Measurements from ENCODE around the gene DLL1.

DNA sequence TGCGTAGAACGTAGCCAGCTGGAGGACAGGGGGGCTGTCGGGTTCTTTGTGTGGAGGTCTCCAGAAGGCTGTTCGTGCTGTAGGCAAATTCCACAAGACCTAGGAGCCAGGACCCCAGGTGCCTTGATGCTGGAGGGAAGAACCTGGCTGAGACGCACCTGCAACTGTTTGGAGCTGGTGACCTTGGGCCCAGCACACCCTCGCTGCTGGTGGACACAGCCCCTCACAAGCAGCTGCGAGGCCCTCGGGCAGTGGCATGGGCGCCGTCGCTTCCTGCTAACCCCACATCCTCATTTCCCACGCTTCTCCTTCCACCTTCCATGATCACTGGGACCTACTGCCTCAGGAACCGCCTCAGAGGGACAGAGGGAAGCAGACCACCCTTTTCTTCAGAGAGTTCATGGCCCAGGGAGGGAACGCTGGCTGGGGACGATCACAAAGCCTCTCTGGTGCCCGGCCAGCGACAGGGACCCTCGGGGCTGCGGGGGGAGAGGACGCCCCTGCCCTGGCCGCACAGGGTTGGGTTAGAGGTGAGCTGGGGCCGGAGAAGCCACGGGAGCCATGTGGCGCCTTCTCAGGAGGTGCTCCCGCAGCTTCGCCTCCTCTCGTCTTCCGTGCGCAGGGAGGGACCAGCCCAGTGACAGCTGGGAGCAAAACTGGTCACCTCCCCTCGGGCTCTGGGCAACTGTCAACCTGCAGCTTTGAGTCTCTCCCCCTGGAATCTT is 18.4 kb downstream of the DLL1 start:
- no peak for TF ChIP-seq POLR2A (IDR thresholded peaks at IDR 0.05)
- TF ChIP-seq, protein P1, sequence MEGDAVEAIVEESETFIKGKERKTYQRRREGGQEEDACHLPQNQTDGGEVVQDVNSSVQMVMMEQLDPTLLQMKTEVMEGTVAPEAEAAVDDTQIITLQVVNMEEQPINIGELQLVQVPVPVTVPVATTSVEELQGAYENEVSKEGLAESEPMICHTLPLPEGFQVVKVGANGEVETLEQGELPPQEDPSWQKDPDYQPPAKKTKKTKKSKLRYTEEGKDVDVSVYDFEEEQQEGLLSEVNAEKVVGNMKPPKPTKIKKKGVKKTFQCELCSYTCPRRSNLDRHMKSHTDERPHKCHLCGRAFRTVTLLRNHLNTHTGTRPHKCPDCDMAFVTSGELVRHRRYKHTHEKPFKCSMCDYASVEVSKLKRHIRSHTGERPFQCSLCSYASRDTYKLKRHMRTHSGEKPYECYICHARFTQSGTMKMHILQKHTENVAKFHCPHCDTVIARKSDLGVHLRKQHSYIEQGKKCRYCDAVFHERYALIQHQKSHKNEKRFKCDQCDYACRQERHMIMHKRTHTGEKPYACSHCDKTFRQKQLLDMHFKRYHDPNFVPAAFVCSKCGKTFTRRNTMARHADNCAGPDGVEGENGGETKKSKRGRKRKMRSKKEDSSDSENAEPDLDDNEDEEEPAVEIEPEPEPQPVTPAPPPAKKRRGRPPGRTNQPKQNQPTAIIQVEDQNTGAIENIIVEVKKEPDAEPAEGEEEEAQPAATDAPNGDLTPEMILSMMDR (IDR thresholded peaks at IDR 0.05), result no peak

Measured in suprapubic skin (tissue), 3 donors.